ENCODE results near the gene STK39. TPM values are rescaled to one million over a fixed set of nuclear protein-coding genes. Genes with fewer than 3 reads are reported as not detected.

The STK39 gene
- total RNA-seq, 2 donors from 2014 or later, result 50.4 to 53.2 TPM

GRCh38 chr2:168190590-168191336 lies 56.6 kb downstream of the STK39 start:
- ATAC-seq (peak; percentile 72), DNase-seq (peak in 1 of 2 donors; percentile 33)
- intact Hi-C loops (cut with DNase I, micrococcal nuclease), result no loop called here

DNA sequence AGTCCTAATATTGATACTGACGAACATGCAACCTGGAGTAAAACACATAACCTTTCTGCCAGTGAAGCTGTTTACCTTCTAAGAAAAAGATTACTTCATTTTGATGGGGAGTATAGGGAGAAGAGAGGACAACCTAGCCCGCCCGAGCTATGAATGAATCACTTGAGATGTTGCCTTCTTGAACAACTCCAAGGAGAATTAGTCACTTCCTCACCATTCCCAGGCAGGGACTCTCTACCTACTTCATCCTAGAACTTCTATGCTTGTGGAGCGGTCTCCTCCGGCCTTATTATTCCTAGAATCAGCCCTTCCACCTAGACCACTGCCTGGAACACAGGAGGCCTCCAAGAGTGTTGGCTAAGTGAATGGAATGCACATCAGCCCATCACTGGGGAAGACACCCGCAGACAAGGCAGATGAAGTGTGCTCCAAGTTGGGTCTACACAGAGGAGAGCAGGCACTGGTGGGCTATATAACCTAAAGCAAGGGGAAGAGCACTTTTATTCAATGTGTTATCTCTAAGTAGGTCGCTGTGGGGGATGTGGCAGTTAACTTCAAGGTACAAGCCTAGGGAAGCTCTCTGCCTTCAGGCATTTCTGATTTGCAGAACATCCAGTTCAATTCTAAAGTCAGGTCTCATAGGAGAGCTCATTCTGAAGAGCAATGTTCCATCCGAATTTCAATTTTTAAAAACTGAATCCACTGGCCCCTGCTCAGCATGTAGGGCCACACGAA lies 57.4 kb downstream of the STK39 start:
- no peak for DNase-seq
- peak; percentile 20 for ATAC-seq
- intact Hi-C loops (cut with DNase I, micrococcal nuclease), result no loop called here

GRCh38 chr2:168188002-168188401 lies 59.4 kb downstream of the STK39 start:
- intact Hi-C loops (cut with DNase I, micrococcal nuclease), result no loop called here
- DNase-seq (no peak), ATAC-seq (no peak)

GRCh38 chr2:168186452-168186851 lies 60.9 kb downstream of the STK39 start:
- ATAC-seq, result peak; percentile 58
- no peak for DNase-seq
- intact Hi-C loops (cut with DNase I, micrococcal nuclease), result no loop called here

- DNase-seq (no peak), ATAC-seq (peak; percentile 13)
- intact Hi-C loops (cut with DNase I, micrococcal nuclease), result no loop called here
Measured at GRCh38 chr2:168185583-168186274, 61.7 kb downstream of the STK39 start.

GRCh38 chr2:168184681-168185513 lies 62.5 kb downstream of the STK39 start:
- ATAC-seq (no peak), DNase-seq (no peak)
- intact Hi-C loops (cut with DNase I, micrococcal nuclease), result no loop called here

DNA sequence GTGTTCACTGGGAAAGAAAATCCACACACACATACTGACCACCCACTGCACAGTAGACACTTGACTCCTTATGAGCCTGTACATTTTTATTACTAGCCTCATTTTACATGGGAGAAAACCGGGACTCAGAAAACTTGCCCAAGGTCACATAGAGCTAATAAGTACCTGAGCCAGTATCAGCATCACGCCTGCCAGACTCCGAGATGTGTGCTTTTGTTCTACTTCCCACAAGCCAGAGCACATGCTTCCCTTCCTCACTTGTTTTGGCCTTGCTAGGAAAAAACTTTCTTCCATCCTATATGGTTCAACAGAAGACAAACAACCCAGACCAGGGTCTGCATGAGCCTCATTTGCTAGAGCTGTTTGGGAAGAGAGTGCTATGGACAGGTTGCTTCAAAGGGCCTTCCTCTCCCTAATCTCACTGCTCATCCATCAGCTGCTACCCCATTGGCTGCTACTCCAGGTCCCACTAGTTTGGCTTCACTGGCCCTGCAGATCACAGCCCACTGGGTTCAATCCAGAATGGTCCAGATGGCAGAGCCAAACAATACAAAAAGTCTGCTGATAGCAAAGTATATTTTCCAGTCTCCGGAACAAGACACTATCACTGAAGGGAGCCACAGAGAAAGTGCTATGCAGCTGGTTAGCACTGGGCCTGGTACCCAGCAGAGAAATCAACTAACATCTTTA lies 63.9 kb downstream of the STK39 start:
- no peak for DNase-seq
- intact Hi-C loops (cut with DNase I, micrococcal nuclease), result no loop called here
- ATAC-seq, result no peak

DNA sequence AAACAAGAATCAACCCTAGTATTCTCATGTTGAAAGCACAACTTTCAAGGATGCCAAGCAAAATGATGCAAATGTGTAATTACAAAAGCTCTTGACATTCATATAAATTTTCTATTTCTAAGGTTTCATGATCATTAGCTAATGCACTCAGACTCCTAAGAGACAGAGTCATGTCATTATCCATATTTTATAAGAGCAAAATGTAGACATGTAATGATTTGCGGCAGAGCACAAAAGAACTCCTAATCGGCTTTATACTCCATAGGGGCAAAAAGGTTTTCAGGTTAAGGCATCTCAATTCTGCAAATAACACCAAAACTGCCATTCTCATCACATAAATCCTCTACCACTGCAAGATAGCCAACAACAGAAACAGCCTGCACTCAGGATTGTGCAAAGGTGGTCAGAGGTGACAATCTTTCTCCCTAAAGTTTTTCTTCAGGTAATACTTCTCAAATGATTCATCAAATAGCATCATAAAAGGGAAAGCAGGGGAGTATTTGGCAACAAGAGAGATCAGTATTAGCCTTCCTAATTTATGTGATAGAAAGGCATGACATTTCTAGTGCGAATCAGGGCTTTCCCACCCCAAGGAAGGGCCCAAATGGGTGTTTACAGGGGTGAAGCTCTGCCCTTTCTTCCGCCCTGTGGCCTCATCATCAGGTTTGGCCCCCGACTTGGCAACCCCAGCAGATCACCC lies 64.7 kb downstream of the STK39 start:
- DNase-seq (no peak), ATAC-seq (no peak)
- intact Hi-C loops (cut with DNase I, micrococcal nuclease), result no loop called here

- no peak for DNase-seq
- intact Hi-C loops (cut with DNase I, micrococcal nuclease), result no loop called here
- ATAC-seq, result peak; percentile 51
Measured at GRCh38 chr2:168181825-168182224, 65.6 kb downstream of the STK39 start.

DNA sequence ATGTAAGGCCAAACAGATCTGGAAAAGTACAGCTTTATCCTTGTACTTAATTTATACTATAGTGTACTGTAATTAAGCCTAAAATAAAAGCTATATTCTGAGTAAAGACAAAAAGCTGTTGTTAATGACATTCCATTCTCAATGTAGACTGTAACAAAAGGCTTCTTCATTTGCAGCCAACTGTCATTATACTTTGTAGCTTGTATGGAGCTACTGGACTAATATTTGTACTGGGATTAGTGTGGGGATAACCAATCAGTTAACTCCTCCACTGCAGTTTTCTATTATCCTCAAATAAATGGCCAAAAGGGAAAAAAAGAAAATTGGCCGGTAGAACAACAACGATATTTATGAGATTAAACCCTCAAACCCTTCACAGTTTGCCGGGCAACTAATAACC lies 66.5 kb downstream of the STK39 start:
- no peak for DNase-seq

GRCh38 chr2:168180483-168180882 lies 66.9 kb downstream of the STK39 start:
- intact Hi-C loops (cut with DNase I, micrococcal nuclease), result no loop called here
- DNase-seq (no peak), ATAC-seq (no peak)

More for the DNA sequence above, 66.5 kb downstream of the STK39 start:
- intact Hi-C loops (cut with DNase I, micrococcal nuclease), result no loop called here
- ATAC-seq, result no peak

GRCh38 chr2:168179592-168179991 lies 67.8 kb downstream of the STK39 start:
- intact Hi-C loops (cut with DNase I, micrococcal nuclease), result no loop called here
- no peak for ATAC-seq
- no peak for DNase-seq

GRCh38 chr2:168178520-168179324 lies 68.7 kb downstream of the STK39 start:
- DNase-seq (no peak), ATAC-seq (no peak)
- intact Hi-C loops (cut with DNase I, micrococcal nuclease), result no loop called here

GRCh38 chr2:168176402-168176801 lies 71.0 kb downstream of the STK39 start:
- ATAC-seq, result no peak
- intact Hi-C loops (cut with DNase I, micrococcal nuclease), result no loop called here
- no peak for DNase-seq

DNA sequence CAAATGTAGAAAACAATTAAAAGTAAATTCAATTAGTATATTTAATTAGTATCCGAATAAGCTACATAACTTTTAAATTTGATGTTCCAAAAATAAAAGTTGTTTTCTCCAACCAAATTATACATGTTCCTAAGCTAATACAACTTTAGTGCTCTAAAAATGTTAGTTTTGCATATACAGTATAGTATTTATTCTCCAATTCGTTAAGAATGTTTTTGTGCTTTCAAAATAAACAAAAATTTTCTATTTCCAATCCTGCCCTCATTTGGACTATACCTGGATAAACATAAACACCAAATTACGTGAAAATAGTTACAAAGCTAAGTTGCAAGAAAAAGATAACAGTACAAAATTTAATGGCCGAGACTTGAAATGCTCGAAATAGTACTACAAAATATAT lies 71.9 kb downstream of the STK39 start:
- intact Hi-C loops (cut with DNase I, micrococcal nuclease), result no loop called here
- DNase-seq (no peak), ATAC-seq (no peak)

GRCh38 chr2:168174756-168175155 lies 72.6 kb downstream of the STK39 start:
- intact Hi-C loops (cut with DNase I, micrococcal nuclease), result no loop called here
- no peak for ATAC-seq
- no peak for DNase-seq

- ATAC-seq (no peak), DNase-seq (no peak)
- intact Hi-C loops (cut with DNase I, micrococcal nuclease), result no loop called here
Measured at GRCh38 chr2:168172071-168172470, 75.3 kb downstream of the STK39 start.
